DMS53 treated with DMSO at 0.1 percent for 48 hours (cell line): Measurements from ENCODE around the gene THADA.

Experiments used
- DNase-seq: peaks from one replicate; lab custom pipeline; 2025; ENCODE audit not compliant: unreplicated experiment; lab: John Stamatoyannopoulos, UW

Gene THADA

DNA sequence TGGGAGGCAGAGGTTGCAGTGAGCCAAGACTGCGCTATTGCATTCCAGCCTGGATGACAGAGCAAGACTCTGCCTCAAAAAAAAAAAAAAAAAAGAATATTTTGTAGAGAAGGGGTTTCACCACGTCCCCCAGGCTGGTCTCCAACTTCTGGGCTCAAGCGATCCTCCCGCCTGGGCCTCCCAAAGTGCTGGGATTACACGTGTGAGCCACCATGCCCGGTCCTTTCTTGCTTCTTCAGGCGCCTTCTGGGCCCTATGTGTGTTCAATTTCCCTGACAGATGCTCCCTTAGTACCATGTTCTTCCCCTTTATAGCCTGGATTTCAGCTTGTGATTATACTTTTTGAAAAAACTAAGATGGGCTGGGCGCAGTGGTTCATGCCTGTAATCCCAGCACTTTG is 379.2 kb downstream of the THADA start:
- DNase-seq, result no peak

DNA sequence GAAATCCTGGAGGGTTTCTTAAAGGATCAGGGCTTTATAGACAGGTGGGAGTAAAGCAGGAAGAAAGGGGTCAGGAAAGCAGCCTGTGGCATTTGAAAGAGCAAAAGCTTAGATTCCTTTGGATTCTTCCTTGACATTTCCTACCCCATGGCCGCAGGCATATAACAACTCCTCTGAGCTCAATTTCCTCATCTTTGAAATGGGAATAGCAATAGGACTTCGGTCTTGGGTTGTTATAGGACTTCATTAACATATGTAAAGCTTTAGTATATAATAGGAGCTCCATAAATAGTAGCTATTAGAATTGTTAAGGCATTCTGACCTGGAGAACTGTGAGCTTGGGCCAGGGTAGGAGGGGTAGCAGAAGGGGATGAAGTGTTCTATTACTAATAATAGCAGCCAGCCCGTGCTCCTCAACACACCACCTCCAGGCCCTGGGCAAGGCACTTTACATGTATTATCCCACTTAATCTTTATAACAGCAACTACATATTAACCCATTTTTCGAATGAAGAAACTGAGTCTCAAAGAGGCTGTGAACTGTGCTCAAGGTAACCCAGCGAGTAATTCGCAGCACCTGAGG is 380.1 kb downstream of the THADA start:
- DNase-seq, result no peak

DNA sequence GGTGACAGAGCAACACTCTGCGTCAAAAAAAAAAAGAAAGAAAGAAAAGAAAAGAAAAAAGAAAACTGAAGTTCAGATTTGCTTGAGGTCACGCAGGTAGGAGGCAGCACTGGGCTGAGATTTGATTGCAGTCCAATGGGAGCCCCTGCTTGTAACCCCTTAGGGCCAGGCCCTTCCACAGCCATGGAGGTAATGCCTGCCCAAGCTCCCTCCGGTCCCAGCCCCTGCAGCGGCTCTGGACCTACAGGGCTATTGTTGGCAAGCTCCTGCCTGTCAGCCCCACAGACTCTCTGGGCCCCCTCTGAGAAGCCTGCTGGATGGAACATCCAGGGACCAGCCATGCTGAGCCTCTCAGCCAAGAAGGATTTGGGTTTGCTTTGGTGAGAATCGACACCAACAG is 381.6 kb downstream of the THADA start:
- DNase-seq, result no peak

DNA sequence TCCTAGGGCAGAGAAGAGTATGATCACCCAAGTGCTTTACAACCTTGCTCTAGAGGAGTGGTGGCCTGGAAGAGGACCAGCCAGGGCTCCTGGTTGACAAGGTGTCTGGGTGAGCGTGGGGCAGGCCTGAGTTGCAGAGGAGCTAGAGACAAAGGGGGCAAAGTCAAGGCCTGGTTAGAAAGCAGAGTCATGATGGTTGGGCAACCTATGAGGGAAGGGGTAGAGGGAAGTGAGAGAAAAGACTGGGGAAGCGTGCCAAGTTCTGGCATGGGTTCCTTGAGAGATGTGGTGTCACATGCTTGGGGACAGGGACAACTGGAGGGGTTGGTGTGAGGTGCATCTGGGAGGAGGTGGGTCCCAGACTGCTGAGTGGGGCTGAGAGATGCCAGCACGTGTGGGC is 382.9 kb downstream of the THADA start:
- DNase-seq, result no peak

DNA sequence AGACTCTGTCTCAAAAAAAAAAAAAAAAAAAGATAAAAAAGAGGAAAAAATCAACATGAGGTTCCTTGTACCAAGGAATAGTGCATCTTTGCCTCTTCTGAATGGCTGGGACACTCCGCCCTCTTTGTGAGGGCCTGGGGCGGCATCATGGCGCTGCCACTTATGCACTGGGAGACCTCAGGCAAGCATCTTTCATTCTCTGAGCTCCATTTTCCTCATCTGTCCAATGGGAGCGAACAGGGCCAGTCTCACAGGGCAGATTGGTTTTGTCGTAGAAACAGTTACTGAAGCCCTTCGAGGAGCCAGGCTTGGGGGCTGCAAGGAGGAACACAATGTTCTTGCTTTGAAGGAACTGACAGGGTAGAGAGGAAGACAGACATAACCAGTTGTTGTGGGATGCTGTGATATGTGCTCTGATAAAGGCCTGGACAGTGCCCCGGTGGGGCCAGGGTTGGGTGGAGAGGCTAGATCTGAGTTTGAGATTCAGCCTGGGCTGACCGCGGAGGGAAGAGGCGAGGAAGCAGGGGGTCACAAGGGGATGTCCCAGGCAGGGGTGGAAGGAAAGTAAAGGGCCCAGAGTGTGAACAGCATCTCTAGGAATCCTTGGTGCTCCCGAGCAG is 383.5 kb downstream of the THADA start:
- no peak for DNase-seq

DNA sequence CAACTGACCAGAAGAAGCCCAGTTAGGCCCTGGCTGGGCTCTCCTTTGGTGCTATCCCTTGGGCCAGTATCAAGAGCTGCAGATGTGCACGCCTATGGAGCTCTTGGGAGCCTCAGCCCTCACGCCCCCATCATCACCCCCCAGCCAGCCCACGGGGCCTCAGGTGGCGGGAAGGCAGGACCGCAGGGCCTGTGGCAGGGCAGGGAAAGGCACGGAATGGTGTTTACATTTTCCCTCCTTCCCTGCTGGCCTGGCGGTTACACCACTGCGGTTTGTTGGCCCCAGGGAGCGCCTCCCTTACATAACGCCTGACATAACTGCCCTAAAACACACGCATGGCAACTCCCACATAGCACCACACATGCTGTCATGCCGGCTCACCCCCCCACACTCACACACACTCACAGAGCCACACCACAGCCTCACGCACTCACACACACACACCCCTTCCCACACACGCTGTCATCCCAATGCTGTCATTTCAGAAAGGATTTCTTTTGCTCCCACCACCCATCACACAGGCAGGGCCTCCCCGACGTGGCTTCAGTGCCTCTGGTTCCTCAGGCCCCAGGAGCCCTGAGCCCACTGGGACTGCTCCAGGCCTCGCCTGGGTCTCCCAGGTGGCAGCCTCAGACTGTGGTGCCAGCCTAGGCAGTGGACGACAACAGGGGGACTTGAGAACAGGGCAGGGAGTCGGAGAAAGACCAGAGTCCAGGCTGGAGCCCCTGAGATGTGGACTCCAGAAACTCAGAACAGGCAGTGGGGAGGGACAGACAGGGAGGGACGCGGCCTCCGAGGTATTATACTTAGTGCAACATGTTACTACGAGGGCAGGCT is 385.2 kb downstream of the THADA start:
- no peak for DNase-seq

DNA sequence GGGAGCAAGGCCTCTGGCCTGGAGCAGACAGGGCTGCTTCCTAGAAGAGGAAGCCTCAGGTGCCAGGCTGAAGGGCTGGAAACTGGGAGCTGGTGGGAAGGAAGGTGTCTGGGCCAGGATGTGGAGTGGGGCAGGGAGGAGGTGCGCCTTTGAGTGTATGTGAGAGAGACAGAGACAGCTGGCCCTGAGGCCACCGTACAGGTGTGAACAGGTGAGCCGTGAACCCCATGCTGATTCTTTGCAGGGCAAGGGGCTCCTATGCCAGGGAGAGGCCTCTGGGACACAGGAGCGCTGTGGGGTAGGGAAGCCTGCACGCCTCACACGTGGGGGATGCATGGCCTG is 385.7 kb downstream of the THADA start:
- no peak for DNase-seq

DNA sequence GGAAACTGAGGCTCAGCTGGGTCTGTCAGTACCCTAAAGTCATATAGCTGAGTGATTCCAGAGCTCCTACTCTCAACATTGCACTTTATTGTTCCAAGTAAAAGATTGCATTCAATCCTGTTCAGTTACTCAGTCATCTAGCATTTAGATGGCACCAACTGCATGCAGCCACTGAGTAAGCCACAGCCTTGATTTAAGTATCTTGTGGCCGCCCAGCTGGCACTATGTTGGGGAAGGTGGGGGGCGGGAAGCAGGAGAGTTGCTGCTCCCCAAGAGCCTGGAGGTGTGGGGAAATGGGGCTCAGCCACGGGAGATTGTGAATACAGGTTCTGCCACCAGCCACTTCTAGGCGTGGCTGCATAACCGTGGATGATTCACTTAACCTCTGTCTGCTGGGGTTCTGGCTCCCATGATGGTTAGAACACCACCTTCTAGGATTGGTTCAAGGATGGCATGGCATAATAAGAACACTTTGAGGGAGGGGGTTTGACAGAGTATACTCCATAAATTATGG is 386.6 kb downstream of the THADA start:
- DNase-seq, result no peak

DNA sequence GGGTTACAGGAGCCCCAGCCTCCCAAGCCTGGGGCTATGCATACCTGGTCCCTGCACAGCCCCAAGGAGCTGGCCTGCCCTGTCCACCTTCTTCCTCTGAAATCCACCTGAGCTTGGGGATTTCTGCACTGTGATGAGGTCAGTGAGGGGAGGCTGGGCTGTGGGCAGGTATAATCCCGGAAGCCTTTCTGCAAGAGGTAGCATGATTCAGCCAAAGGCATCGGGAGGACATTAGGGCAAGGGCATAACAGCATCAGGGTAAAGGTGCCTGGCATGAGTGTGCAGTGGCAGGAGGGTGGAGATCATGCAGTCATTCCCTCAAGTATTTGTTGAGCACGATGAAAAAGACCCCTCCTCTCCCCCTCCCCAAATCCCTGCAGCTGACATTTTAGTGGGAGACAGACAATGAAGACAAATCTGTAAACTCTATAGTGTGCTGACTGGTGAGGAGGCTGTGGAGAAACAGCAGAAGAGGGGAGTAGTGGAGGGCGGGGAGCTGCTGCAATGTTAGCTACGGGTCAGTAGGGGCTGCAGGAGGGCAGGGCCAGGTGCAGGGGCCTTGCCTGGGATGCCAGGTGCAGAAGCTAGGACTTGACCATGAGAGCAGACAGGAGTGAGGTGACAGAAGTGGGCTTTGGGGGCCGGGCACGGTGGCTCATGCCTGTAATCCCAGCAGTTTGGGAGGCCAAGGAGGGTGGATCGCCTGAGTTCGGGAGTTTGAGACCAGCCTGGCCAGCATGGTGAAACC is 388.1 kb downstream of the THADA start:
- no peak for DNase-seq

DNA sequence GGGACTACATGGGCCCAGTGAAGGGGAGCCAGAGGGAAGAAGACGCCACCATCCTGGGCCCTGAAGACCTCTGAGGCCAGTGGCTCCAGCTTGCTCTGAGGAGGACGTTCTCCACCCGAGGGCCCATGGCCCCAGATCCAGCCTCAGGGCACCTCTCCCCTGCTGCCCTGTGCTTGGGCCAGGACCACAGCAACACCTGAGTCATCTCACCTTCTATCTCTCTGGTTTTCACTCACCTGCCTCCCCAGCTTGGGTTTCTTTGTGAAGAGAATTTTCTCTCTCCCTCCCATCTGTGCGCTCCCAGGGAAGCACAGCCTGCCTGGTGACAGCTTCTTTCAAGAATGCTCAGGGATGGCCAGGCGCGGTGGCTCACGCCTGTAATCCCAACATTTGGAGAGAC is 389.2 kb downstream of the THADA start:
- DNase-seq, result no peak

DNA sequence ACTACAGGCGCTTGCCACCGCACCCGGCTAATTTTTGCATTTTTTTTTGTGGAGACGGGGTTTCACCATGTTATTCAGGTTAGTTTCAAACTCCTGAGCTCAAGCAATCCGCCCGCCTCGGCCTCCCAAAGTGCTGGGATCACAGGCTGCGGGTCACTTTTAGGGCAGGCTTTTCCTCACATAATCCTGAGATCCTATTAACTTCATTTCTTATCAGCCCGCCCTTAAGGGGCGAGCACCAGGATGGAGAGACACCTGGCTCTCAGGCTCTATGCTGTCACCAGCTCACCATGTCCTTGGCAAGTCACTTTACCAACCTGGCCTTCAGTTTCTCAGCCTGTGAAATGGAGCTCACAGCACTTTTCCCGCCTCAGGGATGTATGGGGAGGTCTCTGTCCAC is 392.5 kb downstream of the THADA start:
- DNase-seq, result no peak

DNA sequence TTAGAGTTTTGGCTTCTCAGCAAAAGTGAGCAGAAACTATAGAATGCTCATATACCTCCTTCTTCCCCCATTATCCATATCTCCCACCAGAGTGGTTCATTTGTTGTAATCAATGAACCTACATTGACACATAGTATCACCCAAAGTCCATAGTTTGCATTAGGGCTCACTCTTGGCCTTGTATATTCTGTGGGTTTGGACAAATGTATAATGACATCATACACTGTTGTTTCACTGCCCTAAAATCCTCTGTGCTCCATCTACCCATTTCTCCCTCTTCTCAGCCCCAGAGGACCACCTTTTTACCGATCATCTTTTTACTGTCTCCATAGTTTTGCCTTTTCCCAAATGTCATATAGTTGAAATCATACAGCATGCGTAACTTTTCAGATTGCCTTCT is 393.5 kb downstream of the THADA start:
- no peak for DNase-seq

DNA sequence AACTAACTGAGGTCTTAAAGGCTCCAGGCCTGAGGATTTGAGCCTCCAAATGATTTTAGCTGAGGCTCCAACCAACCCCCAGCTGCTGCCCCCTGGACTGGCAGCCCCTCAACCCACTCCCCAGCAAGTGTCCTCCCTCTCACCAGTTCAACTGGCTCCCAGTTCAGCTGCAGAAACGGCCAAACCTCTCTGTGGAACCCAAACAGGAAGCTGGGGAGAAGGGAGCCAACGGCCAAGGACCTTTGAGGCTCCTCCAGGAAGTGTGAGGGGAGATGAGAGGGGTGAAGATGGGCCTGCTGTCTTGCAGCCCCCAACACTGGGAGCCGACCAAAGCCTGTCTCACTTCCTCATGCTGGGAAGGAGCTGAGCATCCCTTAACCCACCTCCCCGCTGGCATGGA is 394.3 kb downstream of the THADA start:
- no peak for DNase-seq

DNA sequence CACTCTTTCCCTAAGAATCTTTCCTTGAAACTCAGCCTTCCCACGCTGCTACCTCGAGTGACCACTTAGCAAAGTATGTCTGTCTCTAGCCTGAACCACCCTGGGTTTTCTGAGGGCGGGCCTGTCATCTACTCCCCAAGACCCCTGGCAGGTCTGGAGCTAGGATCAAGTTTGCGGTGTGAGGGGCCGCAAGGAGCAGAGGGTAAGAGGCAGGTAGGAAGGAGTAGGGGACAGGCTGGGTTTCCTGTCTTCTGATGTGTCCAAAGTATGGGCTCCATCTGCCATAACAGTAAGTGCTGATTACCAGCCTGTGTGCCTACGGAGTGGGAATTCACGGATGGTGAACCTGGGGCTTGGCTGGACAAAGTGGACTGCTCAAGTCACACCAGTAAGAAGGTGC is 394.8 kb downstream of the THADA start:
- DNase-seq, result no peak

DNA sequence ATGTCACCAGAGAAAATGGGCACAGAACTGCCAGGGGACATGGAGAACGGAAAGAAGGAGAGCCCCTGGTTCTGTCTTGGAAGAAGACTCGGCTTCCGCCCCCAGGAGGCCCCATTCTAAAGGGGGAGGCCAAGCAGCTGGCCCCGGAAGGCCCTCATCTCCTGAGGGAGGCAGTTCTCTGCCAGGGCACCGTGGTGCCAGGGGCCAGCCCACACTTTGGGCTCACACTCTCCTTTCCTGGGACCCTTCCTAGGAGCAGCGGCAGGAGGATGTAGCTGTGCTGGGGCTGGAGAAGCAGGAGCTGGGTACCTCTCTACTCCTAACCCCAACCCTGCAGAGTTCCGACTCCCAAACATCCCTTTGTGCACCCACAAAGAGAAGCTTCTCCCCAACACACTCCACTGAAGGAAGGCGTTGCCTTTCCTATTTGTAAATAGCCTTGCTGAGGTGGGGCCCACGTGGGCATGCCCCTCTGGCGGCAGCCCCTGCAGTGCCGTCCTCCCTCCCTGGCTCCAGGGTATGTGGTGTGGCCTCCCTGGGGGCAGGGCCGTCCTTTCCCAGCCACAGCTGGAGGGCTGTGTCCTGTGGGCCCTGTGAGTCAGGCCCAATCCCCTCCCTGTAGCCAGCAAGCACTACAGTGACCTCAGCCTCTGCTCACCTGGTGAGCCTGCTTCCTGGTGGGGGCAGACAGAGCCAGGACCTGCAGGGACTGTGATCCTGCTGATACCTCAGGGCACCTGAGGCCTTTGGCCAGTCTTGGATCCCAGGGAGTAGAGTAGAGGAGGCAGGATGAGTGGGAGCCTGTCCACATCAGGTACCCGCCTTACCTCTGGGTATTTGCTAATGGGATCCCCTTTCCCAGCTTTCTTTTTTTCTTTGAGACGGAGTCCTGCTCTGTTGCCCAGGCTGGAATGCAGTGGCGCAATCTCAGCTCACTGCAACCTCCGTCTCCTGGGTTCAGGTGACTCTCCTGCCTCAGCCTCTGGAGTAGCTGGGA is 396.0 kb downstream of the THADA start:
- peak; percentile 36 for DNase-seq

DNA sequence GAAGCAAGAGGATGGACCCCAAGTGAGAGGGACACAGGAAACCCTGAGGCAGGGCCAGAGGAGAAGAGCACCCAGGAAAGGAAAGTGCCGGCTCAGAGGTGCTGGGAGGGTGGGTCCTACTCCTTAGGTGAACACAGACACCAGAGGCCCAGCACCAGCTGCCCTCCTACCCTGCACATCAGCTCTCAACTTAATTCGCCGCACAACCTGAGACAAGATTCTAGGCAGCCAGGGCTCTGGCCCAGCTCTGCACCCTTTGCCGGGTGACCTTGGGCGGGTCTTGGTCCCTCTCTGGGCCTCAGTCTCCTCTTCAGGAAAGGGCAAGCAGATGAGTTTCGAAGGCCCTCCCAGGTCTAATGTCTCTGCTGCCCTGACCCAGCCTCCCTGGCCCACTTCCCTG is 397.6 kb downstream of the THADA start:
- no peak for DNase-seq

DNA sequence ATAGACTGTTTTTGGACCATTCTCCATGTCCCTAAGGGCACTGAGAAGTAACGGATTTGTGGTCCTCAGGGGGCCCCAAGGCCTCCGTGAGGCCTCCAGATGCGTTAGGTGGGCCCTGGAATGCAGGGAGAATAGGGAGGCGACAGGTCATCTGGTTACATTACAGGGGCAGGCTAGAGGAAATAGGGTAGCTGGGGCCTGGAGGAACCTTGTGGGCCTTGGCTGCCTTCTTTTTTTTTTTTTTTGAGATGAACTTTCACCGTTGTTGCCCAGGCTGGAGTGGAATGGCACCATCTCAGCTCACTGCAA is 398.3 kb downstream of the THADA start:
- no peak for DNase-seq

DNA sequence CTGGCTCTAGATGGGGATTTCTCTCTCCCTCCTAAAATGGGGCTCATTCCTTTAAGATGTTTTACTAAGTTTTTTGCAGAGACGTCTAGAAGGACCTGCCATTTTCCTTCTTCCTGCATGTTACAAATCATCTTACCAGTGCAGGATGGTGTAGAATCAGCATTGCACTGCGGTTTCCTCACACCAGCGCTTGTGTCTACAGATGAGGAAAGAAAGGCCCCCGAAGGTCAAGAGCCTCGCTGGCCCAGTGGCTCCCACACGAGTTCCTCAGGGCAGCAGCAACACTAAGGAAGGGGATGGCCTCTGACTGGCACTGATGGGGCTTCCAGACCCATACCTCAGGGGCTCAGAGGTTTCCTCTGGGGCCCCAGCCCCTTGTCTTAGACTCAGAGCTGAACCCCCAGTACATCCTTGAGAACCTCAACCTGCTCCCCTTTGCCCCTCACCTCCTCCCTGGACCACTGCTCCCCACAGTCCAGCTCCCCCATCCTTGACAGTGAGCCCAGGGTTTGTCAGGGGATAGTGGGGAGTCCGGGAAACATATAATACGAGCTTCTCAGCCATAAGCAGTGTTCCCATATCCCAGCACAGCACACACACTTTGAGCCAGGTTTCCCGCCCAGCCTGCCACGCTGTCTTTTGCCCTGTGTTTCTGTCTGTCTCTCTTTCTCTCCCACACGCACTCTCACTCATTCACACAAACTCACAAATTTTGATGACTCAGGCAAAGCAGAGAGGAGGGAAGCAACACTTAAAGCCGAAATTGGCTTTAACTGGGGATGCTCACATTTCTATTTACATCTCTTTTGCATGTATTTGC is 398.9 kb downstream of the THADA start:
- no peak for DNase-seq

DNA sequence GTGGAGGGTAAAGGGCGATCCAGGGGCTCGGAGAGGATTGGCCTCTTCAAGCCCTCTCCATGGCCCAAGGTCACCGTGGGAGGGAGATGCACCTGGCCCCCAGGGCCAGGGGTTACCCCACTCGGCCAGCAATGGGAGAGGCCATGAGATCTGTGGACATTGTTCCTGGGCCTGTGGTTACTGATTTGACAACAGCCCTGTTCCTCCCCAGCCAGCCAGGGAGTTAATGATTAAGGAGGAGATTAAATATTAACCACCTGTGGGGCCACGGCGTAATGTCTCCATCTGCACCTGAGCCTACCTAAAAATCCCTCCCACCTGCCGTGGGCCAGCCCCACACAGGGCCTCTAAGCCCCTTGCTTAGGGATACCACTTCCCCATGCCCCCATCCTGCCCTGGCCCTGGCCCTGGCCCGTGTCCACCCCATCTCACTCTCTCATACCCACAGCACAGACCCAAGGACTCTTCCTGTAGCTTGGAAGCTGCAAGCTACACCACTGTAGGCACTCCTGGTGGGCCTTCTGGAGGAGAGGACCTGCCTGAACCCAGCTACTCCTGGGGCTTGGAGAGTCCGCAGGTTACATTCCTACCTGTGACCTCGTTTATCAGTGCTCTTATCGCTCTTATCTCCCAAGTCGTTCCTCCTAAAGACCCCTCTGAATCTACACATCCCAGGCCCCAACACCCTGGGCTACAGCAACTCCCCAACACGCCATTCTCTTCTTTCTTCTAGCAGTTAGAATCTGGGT is 401.5 kb downstream of the THADA start:
- DNase-seq, result peak; percentile 83
